Liver (tissue), 3 donors: Measurements from ENCODE around the gene DDX19B.

Experiments
- EGR1 ChIP-seq, 2 donors: IDR thresholded peaks; 2 replicates each; pipeline ENCODE4 v1.6.1; 2016 to 2018; ENCODE audit warnings: antibody characterized with exemption in 2 of 2, low read depth in 2 of 2
- RAD21 ChIP-seq, 2 donors: IDR thresholded peaks; 2 replicates each; pipeline ENCODE4 v1.6.1; 2016; ENCODE audit warnings: antibody characterized with exemption in 2 of 2, mild to moderate bottlenecking in 2 of 2
- TAF1 ChIP-seq: conservative IDR thresholded peaks from 2 replicates; pipeline ENCODE4 v1.6.1; 2016; ENCODE audit warnings: antibody characterized with exemption, mild to moderate bottlenecking
- YY1 ChIP-seq: IDR thresholded peaks from 2 replicates; pipeline ENCODE4 v1.6.1; 2016; ENCODE audit warnings: antibody characterized with exemption, mild to moderate bottlenecking
- TF ChIP-seq, protein P1 (sequence below): fragments of 150-350 bp; IDR thresholded peaks from 2 replicates; pipeline ENCODE4 v1.5.1; 2017; ENCODE audit warnings: improper control_type of control experiment, low read depth, low read length; ENCODE audit not compliant: missing input control
- TF ChIP-seq, protein P2 (sequence below): IDR thresholded peaks from 2 replicates; pipeline ENCODE4 v1.6.1; 2016; ENCODE audit warnings: antibody characterized with exemption
- donor health status: healthy.
- donor health status: healthy.

DNA sequence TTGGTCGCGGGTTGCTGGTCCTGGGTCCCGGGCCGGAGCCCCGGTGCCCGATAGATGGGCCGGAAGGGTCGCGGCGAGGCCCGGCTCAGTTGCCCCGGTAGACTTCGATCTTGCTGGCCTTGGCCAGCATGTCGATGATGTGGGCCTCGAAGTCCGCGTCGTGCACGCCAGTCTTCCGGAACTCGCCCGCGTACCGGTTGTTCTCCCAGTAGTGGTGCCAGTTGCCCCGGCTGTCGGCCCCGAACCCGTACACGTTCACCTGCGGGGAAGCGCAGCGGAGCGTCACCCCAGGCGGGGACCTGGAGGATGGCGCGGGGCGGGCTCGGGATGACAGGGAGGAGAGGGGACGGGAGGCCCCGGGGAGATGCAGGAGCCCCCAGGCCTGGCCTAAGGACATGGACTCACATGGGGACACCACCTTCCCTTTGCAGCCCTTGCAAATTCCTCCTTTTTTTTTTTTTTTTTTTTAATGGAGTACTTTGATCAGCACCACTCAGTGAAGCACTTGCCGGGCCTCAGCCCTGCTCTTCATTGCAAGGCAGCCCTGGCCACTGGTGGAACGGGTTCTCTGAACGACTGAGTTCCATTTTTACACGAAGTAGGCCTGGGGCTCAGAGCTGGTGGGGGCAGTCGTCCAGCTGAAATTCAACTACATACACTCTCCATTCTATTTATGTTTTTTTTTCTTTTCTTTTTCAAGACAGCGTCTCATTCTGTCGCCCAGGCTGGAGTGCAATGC lies 82.8 kb downstream of the DDX19B start:
- TF ChIP-seq, protein P1, sequence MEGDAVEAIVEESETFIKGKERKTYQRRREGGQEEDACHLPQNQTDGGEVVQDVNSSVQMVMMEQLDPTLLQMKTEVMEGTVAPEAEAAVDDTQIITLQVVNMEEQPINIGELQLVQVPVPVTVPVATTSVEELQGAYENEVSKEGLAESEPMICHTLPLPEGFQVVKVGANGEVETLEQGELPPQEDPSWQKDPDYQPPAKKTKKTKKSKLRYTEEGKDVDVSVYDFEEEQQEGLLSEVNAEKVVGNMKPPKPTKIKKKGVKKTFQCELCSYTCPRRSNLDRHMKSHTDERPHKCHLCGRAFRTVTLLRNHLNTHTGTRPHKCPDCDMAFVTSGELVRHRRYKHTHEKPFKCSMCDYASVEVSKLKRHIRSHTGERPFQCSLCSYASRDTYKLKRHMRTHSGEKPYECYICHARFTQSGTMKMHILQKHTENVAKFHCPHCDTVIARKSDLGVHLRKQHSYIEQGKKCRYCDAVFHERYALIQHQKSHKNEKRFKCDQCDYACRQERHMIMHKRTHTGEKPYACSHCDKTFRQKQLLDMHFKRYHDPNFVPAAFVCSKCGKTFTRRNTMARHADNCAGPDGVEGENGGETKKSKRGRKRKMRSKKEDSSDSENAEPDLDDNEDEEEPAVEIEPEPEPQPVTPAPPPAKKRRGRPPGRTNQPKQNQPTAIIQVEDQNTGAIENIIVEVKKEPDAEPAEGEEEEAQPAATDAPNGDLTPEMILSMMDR: no peak
- TF ChIP-seq, protein P2, sequence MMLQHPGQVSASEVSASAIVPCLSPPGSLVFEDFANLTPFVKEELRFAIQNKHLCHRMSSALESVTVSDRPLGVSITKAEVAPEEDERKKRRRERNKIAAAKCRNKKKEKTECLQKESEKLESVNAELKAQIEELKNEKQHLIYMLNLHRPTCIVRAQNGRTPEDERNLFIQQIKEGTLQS: no peak
- TF ChIP-seq TAF1 (no peak), YY1 (no peak), EGR1 (IDR thresholded peaks at IDR 0.05; ENCODE audit: low read depth in 2 of 2) (no peak), RAD21 (IDR thresholded peaks at IDR 0.05) (no peak)
